HuH-7 (cell line): ENCODE measurements around the gene TPK1.
"Not testable (repeated sequence)": the region's sequence is repeated elsewhere in the genome, so short reads cannot be mapped to it uniquely, and the experiment has no call there.

Experiments used
- DNase-seq: peaks from one replicate; pipeline ENCODE4 v3.0.0; 2011; ENCODE audit warnings: low spot score

TPK1 gene

DNA sequence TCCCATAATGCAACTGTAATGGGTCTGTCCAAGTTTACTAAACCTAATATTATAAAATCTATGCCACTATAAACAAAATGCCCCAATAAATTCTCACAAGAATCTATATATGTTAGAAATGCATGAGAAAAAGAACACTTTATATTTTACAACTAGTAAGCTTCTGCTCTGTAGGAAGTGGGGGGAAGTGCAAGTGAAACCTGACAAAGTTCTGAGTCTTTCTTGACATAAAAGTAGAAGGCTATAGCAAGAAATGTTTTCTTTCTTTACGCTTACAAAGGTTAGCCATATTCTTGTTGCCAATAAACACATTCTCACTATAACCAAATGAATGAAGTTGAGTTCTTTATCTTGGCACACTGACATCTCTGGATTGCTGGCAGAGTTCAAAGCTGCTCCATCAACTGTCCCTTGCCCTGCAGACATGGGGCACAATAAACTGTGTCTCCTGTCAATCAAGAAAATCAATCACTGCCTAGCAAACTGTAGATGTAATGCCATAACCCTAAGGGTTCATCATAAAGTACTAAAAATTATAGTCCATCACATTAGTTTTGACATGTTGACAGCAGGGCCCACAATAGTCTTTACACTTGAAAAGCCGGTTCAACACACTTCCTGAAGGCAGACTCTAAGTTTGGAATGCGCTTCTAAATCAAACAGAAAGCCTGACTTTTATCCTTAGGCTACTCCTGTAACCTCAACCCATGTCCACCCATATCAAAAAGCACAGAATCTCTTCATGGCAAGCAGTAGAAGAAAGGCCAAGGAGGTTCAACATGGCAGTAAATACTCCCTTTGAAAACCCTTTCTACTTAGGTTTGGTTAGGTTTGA is 58.6 kb downstream of the TPK1 start:
- no peak for DNase-seq

DNA sequence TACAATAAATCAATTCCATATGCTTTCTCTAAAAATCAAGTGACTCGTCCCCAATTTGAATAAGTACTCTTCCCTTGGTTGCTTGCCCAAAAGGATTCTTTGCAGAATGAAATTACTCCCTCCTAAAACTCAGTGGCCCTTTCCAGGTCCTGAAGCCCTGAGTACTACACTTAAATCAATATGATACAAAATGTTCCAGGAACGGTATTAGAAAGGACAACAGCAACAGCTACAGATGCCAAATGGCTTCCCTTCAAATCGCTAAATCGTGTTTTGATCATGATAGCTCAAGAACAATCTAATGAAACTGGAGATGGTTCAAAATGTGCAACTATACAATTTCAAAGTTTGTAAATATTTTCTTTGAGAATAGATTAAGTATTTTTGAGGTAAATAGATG is 59.4 kb downstream of the TPK1 start:
- DNase-seq = no peak

DNA sequence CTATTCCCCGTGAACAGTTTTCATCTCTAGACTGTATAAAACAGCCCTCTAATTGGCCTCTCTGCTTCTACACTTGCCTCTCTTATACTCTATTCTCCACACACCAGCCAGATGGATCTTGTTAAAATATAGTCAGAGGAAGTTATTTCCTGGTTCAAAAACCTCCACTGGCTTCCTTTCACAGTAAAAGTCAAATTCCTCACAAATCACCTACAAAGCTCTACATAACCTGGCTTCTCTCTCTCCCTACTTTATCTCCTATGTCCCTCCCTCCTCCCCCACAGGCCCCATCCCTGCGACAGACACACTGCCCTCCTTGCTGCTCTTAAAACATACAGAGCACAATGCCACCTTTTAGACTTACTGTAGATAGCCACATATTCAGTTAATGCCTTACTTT is 60.1 kb downstream of the TPK1 start:
- DNase-seq = no peak

DNA sequence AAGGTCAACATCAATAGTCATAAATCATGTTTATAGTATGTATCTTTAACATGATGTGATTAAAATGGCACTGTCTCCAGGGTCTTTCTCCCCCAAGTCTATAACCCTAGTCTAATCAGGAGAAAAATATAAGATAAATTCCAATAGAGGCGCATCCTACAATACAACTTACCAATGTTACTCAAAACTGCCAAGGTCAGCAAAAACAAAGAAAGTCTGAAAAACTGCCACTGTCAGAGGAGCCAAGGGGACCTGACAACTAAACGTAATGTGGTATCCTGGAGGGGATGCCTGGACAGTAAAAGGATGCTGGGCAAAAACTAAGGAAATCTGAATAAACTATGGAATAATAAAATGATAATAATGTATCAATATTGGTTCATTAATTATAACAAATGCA is 63.9 kb downstream of the TPK1 start:
- no peak for DNase-seq

DNA sequence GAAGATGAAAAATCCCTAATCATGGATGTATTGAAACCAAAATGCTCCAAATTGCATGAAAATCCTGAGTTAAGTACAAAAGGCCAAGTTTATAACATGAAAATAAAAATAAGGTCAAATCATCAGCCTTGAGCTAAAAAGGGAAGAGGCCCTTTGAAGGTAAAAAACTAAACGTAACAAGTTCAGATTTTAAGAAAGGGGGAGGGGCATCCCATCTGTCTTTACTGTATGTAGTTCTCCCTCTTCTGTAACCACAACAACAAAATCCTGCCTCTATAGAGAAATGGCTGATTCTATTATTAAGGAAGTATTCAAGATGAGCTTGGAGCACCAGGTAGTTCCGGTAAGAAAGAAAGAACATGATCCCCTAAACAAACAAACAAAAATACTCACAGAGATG is 64.7 kb downstream of the TPK1 start:
- no peak for DNase-seq

DNA sequence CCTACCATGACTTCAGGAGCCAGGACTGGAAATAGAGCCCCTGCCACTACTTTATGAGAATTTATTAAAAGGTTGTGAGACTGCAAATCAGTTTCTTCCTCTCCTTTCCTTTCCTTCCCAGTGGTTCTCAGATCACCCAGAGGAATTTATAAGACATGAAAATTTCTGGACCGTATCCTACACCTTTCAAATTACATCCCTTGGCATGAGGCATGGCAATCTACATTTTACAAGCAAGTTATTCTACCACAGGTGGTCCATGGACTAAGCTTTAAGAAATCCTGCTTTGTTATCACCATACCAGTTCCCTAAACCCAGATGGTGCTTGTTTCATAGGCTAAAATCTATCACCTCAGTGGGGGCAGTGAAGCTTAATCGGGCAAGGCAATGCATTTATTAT is 66.5 kb downstream of the TPK1 start:
- DNase-seq = no peak

DNA sequence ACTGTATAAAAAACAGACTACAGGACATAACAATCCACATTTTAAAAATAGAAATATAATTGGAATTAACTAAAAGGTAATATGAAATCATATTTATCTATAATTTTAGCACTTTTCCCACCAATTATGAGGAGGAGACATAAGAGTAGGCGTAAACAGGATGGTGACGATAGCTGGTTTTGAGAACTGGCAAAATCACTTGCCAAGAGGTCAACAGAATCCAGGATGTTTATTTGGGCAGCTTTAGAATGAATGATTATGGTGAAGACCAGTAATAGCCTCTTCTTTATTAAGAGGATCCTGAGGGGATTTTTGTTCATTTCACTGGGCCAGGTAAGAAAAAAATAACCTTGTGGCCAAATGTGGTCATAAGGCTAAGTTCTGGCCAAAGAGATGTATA is 67.2 kb downstream of the TPK1 start:
- DNase-seq = no peak

DNA sequence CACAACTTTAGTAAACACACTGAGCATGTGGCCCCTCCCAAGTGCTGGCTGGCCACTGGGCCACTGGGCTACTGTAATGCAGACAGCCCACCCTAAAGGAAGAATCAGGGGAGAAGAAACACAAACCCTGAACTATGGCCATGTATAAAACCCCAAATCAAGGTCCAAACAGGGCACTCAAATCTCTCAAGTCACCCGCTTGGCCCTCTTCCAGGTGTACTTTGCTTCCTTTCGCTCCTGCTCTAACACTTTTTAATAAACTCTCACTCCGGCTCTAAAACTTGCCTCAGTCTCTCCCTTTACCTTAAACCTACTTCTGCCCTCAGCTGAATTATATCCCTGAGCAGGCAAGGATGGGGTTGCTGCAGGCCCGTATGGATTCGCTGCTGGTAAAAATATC is 72.6 kb downstream of the TPK1 start:
- DNase-seq = no peak

DNA sequence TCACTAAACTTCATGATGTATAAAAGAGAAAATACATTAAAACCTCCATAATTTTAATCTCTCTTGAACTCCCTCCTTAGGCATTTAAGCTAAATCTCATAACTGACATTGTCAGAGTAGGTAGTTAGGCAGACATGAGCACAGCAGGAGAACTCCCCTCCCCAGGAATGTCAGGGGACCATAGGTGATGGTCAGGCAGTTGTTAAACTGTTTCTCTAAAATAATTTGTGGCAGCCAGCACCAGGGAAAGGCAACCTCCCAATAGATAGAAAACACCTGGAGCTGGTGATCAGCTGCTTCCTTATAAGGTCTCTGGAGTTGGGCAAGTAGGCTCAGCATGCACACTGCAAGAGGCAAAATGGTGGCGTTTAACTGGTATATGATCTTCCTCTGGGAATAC is 73.0 kb downstream of the TPK1 start:
- no peak for DNase-seq

DNA sequence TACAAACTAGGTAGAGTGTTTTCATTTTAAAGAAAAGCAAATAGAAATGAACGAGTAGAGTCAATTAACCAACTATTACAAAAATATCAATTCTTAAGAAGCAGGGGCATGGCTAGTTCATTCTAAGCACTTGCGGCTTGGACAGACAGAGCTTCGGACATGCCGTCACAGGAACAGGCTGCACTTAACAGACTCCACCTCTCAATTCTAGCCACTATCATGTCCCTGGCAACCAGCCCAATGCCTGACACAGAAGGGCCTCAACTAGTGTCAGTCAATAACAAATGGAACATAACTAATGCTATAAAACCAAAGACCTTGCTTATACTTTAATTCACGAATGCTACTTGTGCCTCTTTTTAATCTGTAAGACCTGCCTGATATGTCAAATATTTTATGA is 74.4 kb downstream of the TPK1 start:
- no peak for DNase-seq

DNA sequence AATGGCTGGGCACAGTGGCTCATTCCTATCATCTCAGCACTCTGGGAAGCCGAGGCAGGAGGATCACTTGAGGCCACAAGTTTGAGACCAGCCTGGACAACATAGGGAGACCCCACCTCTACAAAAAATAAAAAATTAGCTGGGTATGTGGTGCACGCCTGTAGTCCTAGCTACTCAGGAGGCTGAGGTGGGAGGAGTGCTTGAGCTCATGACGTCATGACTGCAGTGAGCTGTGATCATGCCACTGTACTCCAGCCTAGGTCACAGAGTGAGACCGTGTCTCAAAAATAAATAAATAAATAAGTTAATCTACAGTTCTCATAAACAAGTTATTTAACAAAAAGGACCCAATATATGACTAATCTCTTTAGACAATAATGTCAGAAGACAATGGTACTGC is 76.2 kb downstream of the TPK1 start:
- no peak for DNase-seq

DNA sequence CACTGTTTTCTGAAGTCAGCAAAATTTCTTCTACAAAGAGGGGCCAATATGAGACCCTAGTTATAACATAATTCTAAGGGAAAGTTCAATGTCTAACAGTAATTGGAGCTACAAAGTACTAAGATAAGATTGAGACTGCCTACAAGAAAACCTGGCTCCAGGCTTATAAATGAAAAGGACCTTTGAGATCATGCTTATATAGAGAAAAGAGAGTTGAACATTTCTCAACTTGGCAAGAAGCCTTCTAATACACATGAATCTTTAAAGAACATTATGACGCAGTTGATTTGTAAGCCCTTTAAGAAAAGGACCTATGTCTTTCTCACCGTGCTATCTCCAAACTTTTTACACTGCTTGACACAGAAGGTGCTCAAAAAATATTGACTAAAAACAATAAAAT is 87.9 kb downstream of the TPK1 start:
- DNase-seq = no peak

DNA sequence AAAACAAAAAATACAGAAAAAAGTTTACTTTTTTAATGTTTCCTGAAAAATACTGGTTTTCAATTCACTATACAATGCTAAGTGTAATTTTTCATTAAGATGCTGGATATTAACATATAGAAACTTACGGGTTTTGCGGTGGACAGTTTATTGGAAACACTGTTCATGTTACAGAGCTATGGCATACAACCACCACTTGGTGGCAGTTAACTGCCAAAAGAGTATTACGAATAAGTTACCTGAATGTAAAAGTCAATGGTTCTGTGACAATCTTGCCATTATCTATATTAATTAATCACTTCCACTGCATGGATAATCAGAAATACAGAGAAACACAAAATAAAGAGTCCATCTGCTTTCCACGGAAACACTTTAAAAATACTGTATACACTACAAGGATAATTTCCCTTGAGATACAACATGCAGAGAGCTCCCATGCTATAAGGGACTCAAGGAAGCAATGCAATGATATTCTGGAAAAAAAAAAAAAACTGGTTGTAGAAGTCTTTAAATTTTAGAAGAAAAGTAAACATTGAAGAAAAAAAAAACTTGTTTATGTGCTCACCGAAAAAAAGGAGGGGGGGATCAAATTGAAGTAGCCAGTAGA is 97.0 kb downstream of the TPK1 start:
- no peak for DNase-seq

DNA sequence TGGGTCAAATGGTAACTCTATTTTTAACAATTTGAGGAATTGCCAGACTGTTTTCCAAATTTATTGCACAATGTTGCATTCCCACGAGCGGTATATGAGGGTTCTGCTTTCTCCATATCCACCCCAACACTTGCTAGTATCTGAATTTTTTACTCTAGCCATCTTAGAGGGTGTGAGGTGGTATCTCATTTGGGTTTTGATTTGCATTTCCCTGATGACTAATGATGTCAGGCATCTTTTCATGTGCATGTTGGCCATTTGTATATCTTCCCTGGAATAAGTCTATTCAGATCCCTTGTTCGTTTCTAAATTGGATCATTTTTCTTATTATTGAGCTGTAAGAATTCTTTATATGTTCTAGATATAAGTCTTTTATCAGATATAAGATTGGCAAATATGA is 97.7 kb downstream of the TPK1 start:
- no peak for DNase-seq

DNA sequence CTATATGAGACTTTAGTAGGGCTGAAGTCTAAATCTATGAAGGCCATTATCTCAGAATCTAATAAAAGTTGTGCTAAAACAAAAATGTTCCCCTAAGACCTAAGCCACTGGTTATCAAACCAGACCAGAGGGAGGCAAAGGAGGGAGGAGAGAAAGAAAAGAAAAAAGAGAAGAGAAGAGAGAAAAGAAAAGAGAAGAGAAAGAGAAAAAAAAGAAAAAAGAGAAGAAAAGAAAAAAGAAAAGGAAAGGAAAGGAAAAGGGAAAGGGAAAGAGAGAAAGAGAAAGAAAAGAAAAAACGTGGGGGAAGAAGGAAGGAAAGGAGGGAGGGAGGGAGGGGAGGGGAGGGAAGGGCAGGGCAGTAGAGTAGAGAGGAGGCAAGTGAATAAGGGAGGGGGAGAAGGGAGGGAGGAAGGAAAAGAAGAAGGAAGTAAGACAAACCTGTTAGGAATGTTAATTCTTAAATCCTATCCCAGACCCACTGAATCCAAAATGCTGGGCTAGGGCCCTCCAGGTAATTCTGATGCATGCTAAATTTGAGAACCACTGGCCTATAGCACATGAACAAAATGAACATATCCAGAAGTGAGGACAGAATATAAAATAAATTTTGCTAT is 98.9 kb downstream of the TPK1 start:
- DNase-seq = no peak

DNA sequence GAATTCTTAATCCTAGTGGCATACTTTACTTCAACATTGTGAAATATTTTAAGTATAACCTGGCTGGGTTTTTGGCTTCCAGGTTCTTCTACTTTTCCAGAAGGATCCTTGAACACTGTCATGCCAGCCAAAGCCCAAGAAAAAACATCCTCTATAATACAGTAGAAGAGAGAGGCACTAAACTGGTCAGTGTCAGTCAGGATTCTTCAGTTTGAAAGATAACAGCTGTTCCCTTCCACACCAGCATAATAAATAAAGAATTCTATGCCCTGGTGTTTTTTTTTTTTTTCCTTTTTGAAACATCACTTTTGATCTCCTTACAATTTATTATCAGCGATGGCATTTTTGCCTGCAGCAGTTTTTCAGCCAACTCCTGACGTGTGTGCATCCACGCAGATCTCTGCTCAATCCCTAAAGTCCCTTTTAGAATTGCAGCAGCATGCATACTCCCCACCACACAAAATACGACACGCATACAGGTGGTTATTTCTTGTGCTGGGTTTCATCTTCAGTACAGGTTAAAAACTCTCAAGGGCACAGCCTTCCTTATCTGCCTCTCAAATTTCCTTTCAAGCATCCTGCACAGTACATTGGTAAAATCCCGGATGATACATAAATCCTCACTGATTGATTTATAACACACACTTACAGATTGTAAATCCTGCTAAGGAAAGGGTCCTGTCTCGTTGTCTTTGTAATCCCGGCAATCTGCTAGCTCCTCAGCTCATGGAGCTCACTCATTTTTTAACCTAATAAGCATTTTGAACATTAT is 100.2 kb downstream of the TPK1 start:
- DNase-seq = no peak

DNA sequence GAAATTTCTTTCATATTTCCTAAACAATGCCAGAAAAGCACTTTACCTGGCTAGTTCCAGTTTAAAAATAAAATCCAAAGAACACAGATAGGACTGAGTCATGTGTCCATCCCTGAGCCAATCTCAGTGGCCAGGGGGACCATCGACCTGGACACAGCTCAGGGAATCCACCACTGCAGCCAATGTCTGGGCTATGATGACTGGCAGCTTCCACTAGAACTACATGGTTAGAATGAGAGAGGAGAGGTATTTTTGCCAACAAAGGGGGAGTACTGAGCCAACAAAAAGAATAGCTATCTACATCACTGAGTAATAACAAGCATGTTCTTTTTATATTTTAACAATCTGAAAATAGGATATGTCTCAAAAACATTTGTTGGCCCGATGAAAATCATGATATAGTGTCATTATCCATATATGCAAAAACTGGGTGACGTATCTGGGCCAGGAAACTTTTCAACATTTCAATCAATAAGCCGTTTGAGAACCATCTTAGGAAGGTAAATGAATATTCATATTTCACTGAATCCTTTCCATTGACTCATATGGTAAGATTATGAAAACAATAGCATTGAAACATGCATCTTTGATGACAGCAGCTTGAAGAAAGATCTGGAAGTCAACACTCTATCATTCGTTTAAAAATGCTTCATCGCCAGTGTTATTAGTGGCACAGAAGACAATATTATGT is 104.0 kb downstream of the TPK1 start:
- no peak for DNase-seq

DNA sequence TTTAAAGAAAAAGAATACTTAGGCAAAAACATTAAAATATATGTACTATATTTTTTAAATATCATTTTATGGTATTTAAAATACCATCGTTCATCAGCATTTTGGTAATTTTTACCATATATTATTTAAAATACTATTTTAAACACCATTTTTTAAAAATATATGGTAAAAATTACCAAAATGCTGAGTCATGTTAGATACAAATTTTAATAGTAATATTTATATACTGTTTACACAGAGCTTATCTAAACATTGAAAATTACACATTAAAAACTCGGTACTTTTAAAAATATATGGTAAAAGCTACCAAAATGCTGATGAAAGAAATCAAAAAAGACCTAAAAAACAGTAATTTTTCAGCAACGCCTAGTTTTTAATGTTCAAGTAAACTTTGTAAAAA is 105.6 kb downstream of the TPK1 start:
- no peak for DNase-seq

DNA sequence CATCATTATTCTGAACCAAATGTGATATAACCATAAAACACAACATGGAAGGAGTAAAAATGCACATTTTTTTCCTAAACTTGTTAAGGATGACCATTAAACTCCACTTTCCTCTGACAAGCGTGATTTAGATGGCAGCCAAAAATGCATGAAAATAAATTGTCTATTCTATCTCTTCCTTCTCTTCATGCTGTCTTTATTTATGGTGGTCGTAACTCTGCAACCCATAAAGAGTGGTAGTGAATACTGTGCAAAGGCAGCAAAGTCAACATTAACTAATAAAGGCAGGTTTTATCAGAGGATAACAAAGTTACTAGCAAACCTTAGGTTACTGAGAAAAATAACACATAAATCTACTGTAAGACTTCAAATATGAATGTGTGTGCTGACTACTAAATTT is 106.6 kb downstream of the TPK1 start:
- DNase-seq = no peak

DNA sequence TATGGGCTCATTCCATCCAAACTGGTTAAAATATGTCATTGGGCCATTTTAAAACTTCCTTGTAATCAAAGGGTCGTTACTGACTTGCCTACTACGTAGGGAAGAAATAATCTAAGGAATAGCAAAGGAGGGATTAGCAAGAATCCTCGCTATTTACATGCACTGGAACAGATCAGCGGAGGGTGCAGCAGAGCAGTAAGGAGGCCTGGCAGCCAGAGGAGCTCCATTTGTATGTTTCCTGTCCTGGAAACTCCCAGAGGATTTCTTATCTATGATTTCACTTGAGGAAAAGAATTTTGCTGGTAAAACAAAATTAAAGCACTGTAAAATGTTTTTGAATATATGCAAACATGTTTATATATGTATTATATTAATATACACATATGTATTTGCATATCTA is 107.3 kb downstream of the TPK1 start:
- DNase-seq = no peak

DNA sequence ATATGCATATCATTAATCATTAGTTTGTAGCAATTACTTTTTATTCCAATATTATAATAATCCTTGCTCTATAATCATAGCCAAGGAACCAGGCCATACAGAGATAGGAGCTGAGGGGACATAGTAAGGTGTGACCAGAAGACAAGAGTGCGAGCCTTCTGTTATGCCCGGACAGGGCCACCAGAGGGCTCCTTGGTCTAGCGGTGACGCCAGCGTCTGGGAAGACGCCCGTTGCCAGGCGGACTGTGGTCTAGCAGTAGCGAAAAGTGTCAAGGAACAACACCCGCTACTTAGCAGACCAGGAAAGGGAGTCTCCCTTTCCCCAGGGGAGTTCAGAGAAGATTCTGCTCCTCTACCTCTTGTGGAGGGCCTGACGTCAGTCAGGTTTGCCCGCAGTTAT is 109.0 kb downstream of the TPK1 start:
- not testable (repeated sequence) for DNase-seq

DNA sequence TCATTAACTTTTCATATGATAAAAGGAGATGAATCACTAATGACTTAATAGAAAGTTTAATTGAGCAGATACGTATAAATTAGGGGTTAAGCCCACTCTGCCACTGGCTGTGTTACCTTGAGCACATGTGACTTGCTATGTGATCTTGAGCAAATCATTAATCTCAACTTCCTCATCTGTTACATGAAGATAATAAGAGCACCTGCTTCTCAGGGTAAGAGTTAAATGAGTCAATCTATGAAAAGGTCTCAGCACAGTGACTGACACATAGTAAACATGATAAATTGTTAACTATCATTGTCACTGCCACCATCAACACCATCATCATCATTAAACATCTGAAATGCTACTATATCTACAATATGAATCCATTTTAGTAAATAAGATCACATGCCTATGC is 110.8 kb downstream of the TPK1 start:
- no peak for DNase-seq
